Fibroblast of lung (primary cell): Measurements from ENCODE around the gene AQP5.

Experiments used
- CTCF ChIP-seq, 2 donors: IDR thresholded peaks in 1 of 2; conservative IDR thresholded peaks in 1 of 2; 1 replicate in 1 of 2; 2 replicates in 1 of 2; pipeline ENCODE4 v1.5.1; 2011 to 2012; ENCODE audit warnings: low read length in 2 of 2, control low read depth in 1 of 2, inconsistent platforms in 1 of 2, low read depth in 1 of 2, mild to moderate bottlenecking in 1 of 2
- EZH2 ChIP-seq: IDR thresholded peaks from 2 replicates; pipeline ENCODE4 v1.5.1; 2012; ENCODE audit warnings: low read length, control low read depth, mild to moderate bottlenecking; ENCODE audit errors: missing control alignments

- TF ChIP-seq CTCF (conservative IDR thresholded peaks at IDR 0.05 in 1 of 2, IDR thresholded peaks at IDR 0.05 in 1 of 2; ENCODE audit: low read depth in 1 of 2, low read length in 2 of 2), result no peak
- no peak for TF ChIP-seq EZH2
Observed at GRCh38 chr12:49916129-49916919, 45.3 kb upstream of the AQP5 start.
